PC-9 (cell line): Measurements from ENCODE around the gene VSIG10L. TPM values are rescaled to one million over a fixed set of nuclear protein-coding genes. Genes with fewer than 3 reads are reported as not detected.

ENCODE experiments used
- BruUV-seq: library from RNA; stranded (reverse); fragments of 400-500 nt; replicated peaks from 2 replicates; lab custom pipeline; 2021; lab: Mats Ljungman, UMichigan
- CTCF ChIA-PET: fragments of 300-600 bp; sonication (Branson Sonifier 250); formaldehyde crosslinking; loops from one replicate; lab custom pipeline; 2022; ENCODE audit warnings: antibody characterized with exemption; lab: Charles Lee
- POLR2A ChIA-PET: fragments of 300-600 bp; sonication (Branson Sonifier 250); formaldehyde crosslinking; loops from one replicate; lab custom pipeline; 2022; ENCODE audit warnings: antibody characterized with exemption; ENCODE audit not compliant: unreplicated experiment; lab: Charles Lee
- DNase-seq, 2 experiments: peaks; one replicate each; pipeline versions ENCODE4 v3.0.0 to v3.0.0-alpha.2; 2015 to 2022; ENCODE audit warnings: mixed read lengths in 1 of 2
- H2AFZ ChIP-seq: fragments of 200-600 bp; sonication (generic); 2 replicates; pipeline ENCODE4 v1.8.1; 2017; ENCODE audit warnings: antibody characterized with exemption
- H3F3A ChIP-seq: fragments of 200-600 bp; sonication (generic); 2 replicates; pipeline ENCODE4 v1.8.1; 2017; ENCODE audit warnings: antibody characterized with exemption, mild to moderate bottlenecking, low read depth; ENCODE audit not compliant: insufficient read depth
- H3K27ac ChIP-seq: fragments of 200-600 bp; sonication (generic); 2 replicates; pipeline ENCODE4 v1.6.1; 2016; ENCODE audit warnings: mixed run types
- H3K27me3 ChIP-seq: fragments of 200-600 bp; sonication (generic); 2 replicates; pipeline ENCODE4 v1.6.1; 2016; ENCODE audit warnings: low read depth, mixed run types; ENCODE audit not compliant: insufficient read depth
- H3K36me3 ChIP-seq: fragments of 200-600 bp; sonication (generic); 2 replicates; pipeline ENCODE4 v1.6.1; 2016; ENCODE audit warnings: low read depth, mixed run types
- H3K4me1 ChIP-seq: fragments of 200-600 bp; sonication (generic); replicated peaks from 2 replicates; pipeline ENCODE4 v1.6.1; 2016; ENCODE audit warnings: mixed run types; ENCODE audit not compliant: insufficient read depth
- H3K4me2 ChIP-seq: fragments of 200-600 bp; sonication (generic); 2 replicates; pipeline ENCODE4 v1.6.1; 2017; ENCODE audit warnings: mixed run types
- H3K4me3 ChIP-seq: fragments of 200-600 bp; sonication (generic); 2 replicates; pipeline ENCODE4 v1.6.1; 2016; ENCODE audit warnings: mixed run types
- H3K79me2 ChIP-seq: fragments of 200-600 bp; sonication (generic); 2 replicates; pipeline ENCODE4 v1.6.1; 2017; ENCODE audit warnings: low read depth, mixed run types
- H3K9me2 ChIP-seq: fragments of 200-600 bp; sonication (generic); 2 replicates; pipeline ENCODE4 v1.8.1; 2017; ENCODE audit warnings: mild to moderate bottlenecking; ENCODE audit not compliant: insufficient read depth
- H3K9me3 ChIP-seq: fragments of 200-600 bp; sonication (generic); 2 replicates; pipeline ENCODE4 v1.8.1; 2016; ENCODE audit warnings: low read depth; ENCODE audit not compliant: insufficient read depth
- H4K20me1 ChIP-seq: fragments of 200-600 bp; sonication (generic); 2 replicates; pipeline ENCODE4 v1.8.1; 2017; ENCODE audit not compliant: insufficient read depth
- EZH2 ChIP-seq: fragments of 200-600 bp; sonication (generic); IDR thresholded peaks from 2 replicates; pipeline ENCODE4 v1.8.0; 2017; ENCODE audit warnings: antibody characterized with exemption, low read depth
- intact Hi-C: fragments of 100-400 bp; cut with micrococcal nuclease; formaldehyde crosslinking; loops from one replicate; pipeline ENCODE4 v1.10.0; 2022; ENCODE audit not compliant: unreplicated experiment
- total RNA-seq: library from RNA; stranded (reverse); gene quantifications from 2 replicates; pipeline ENCODE4 v1.2.3, GENCODE V29; 2021
- TF ChIP-seq, protein P1 (sequence below): fragments of 200-600 bp; sonication (generic); conservative IDR thresholded peaks from 2 replicates; pipeline ENCODE4 v1.6.1; 2017; ENCODE audit warnings: mixed run types, antibody characterized with exemption, mild to moderate bottlenecking, moderate library complexity

The VSIG10L gene
- total RNA-seq, 1 experiment from 2014 or later, result 2.8 TPM

DNA sequence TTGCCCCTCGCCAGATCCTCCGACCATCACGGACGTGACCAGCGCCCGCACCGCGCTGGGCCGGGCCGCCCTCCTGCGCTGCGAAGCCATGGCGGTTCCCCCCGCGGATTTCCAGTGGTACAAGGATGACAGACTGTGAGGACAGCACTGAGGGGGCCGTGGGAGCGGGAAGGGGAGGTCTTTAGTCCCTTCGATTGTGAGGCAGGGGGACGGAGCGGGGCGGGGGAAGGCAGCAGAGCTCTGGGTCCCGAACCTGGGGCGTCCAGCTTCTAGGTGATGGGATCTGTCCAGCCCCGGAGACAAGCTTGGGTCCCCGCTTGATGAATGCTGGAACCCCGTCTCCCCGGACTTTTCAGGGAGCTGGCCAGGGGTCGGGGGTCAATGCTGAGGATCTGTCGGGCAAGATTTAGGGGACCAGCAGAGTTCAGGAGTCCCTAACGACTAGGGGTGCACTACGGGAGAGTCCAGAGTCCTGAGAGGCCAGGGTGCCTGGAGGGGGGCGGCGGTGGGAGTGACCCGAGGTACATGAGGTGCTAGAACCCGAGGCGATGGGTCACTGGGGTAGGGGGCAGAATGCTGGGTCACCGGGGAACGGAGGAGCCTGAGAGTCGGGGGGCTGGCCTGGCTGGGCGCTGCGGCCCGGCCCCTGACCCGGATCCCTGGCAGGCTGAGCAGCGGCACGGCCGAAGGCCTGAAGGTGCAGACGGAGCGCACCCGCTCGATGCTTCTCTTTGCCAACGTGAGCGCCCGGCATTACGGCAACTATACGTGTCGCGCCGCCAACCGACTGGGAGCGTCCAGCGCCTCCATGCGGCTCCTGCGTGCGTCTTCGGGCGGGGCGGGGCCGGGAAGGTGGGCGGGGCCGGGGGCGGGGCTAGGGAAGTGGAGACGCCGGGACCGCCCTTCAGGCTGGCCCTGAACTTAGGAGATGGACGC, 14.6 kb downstream of the VSIG10L start:
- TF ChIP-seq, protein P1, sequence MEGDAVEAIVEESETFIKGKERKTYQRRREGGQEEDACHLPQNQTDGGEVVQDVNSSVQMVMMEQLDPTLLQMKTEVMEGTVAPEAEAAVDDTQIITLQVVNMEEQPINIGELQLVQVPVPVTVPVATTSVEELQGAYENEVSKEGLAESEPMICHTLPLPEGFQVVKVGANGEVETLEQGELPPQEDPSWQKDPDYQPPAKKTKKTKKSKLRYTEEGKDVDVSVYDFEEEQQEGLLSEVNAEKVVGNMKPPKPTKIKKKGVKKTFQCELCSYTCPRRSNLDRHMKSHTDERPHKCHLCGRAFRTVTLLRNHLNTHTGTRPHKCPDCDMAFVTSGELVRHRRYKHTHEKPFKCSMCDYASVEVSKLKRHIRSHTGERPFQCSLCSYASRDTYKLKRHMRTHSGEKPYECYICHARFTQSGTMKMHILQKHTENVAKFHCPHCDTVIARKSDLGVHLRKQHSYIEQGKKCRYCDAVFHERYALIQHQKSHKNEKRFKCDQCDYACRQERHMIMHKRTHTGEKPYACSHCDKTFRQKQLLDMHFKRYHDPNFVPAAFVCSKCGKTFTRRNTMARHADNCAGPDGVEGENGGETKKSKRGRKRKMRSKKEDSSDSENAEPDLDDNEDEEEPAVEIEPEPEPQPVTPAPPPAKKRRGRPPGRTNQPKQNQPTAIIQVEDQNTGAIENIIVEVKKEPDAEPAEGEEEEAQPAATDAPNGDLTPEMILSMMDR, result no peak
- no peak for TF ChIP-seq EZH2
- Histone ChIP-seq H3K9me3 (no peaks in the 10 kb centered on the region), H3K27me3 (peaks cover 31% of the 10 kb centered on the region), H3K4me1 (no peaks in the 10 kb centered on the region), H3K36me3 (no peaks in the 10 kb centered on the region), H3K27ac (no peak overlapping the region), H2AFZ (no peak overlapping the region), H3K79me2 (no peaks in the 10 kb centered on the region), H3K9me2 (no peaks in the 10 kb centered on the region), H3K4me3 (no peak overlapping the region), H4K20me1 (no peaks in the 10 kb centered on the region), H3F3A (no peaks in the 10 kb centered on the region), H3K4me2 (no peak overlapping the region)
- BruUV-seq, result no TSS peak
- DNase-seq, result no peak
- ChIA-PET CTCF (no interaction called here), POLR2A (no interaction called here)
- intact Hi-C loops, result no loop called here

DNA sequence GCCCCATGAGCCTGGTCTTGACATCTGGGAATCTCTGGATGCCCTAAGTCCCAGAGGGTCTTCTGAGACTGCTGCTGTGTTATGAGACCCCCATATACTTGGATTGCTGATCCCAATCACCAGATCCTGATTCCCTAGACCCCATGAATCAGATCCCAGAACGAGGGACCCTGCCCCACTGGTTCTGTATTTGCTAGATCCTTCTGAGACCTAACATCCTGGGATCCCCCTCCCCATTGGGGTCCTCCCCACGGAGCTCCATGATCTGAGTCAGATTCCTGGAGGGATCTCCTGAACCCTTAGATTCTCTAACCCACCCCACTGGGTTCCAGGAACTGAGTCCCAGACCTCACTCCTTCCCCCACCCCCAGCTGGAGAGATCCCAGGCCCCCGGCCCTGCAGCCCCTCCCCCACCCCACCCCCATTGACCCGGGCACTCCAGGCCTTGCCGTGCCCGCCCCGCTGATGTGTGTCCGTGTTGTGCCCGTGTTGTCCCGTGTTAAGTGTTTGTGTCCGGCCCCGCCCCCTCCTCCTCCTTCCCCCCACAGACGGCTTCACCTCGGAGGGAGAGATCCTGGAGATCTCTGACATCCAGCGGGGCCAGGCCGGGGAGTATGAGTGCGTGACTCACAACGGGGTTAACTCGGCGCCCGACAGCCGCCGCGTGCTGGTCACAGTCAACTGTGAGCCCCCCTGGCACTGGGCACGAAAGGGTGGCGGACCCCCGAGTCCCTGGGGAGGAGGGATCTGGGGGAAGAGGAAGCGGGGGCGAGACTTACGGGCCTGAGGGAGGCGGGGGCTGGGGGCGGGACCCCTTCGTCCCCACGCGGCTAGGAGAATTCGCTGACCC, 15.5 kb downstream of the VSIG10L start:
- H3K27me3 ChIP-seq, result peaks cover 40% of the 10 kb centered on the region

More for the DNA sequence above, 15.5 kb downstream of the VSIG10L start:
- no peaks in the 10 kb centered on the region for H3F3A ChIP-seq
- H3K79me2 ChIP-seq, result no peaks in the 10 kb centered on the region
- no peak overlapping the region for H3K4me2 ChIP-seq
- H4K20me1 ChIP-seq, result no peaks in the 10 kb centered on the region
- ChIA-PET POLR2A (no interaction called here), CTCF (no interaction called here)
- no peak for DNase-seq
- H2AFZ ChIP-seq, result no peak overlapping the region
- H3K36me3 ChIP-seq, result no peaks in the 10 kb centered on the region
- intact Hi-C loops, result no loop called here
- H3K27ac ChIP-seq, result no peak overlapping the region
- no peaks in the 10 kb centered on the region for H3K9me3 ChIP-seq
- TF ChIP-seq, protein P1, result no peak
- TF ChIP-seq EZH2, result no peak
- no TSS peak for BruUV-seq
- no peaks in the 10 kb centered on the region for H3K9me2 ChIP-seq
- no peak overlapping the region for H3K4me3 ChIP-seq
- H3K4me1 ChIP-seq, result no peaks in the 10 kb centered on the region
